ENCODE results near the gene C6orf132.

Gene C6orf132

GRCh38 chr6:42105709-42106108, 36.7 kb downstream of the C6orf132 start:
- H3K27me3 ChIP-seq (ENCODE audit: control insufficient read depth, insufficient read depth, low read length), result no peaks in the 10 kb centered on the region
- no peaks in the 10 kb centered on the region; the same call in 1 of the 2 replicates for H3K4me1 ChIP-seq (ENCODE audit: control insufficient read depth, insufficient read depth, low read length)
- no peak overlapping the region for H3K27ac ChIP-seq (ENCODE audit: low read length)
- DNase-seq (ENCODE audit: low read depth, low spot score), result no peak
- no peaks in the 10 kb centered on the region for H3K9me3 ChIP-seq (ENCODE audit: control insufficient read depth, insufficient read depth, low read length)
- WGBS (ENCODE audit: insufficient coverage, insufficient read length), result no CpG with 5 or more reads among the region's 1 CpG
- peaks cover 22% of the 10 kb centered on the region for H3K36me3 ChIP-seq (ENCODE audit: control insufficient read depth, insufficient read depth, low read length)
- no peak overlapping the region for H3K4me3 ChIP-seq (ENCODE audit: low read length)

GRCh38 chr6:42105156-42105648, 37.2 kb downstream of the C6orf132 start:
- Histone ChIP-seq H3K4me1 (ENCODE audit: control insufficient read depth, insufficient read depth, low read length) (no peaks in the 10 kb centered on the region; the same call in 1 of the 2 replicates), H3K27me3 (ENCODE audit: control insufficient read depth, insufficient read depth, low read length) (no peaks in the 10 kb centered on the region), H3K4me3 (ENCODE audit: low read length) (no peak overlapping the region), H3K36me3 (ENCODE audit: control insufficient read depth, insufficient read depth, low read length) (peaks cover 22% of the 10 kb centered on the region), H3K9me3 (ENCODE audit: control insufficient read depth, insufficient read depth, low read length) (no peaks in the 10 kb centered on the region), H3K27ac (ENCODE audit: low read length) (no peak overlapping the region)
- DNase-seq (ENCODE audit: low read depth, low spot score), result no peak
- WGBS (ENCODE audit: insufficient coverage, insufficient read length), result no CpG with 5 or more reads among the region's 17 CpGs

- no peak overlapping the region; the same call in 1 of the 2 replicates for H3K4me3 ChIP-seq (ENCODE audit: low read length)
- WGBS (ENCODE audit: insufficient coverage, insufficient read length), result no CpG with 5 or more reads among the region's 16 CpGs
- DNase-seq (ENCODE audit: low read depth, low spot score), result no peak
Measured at GRCh38 chr6:42104804-42105125, 37.7 kb downstream of the C6orf132 start.

GRCh38 chr6:42104095-42104803, 38.2 kb downstream of the C6orf132 start:
- H3K36me3 ChIP-seq (ENCODE audit: control insufficient read depth, insufficient read depth, low read length), result peaks cover 17% of the 10 kb centered on the region
- H3K4me1 ChIP-seq (ENCODE audit: control insufficient read depth, insufficient read depth, low read length), result no peaks in the 10 kb centered on the region; the same call in 1 of the 2 replicates
- peak; percentile 63 for DNase-seq (ENCODE audit: low read depth, low spot score)
- peak overlapping the region; percentile 15; the same call in 1 of the 2 replicates for H3K4me3 ChIP-seq (ENCODE audit: low read length)
- no peaks in the 10 kb centered on the region for H3K27me3 ChIP-seq (ENCODE audit: control insufficient read depth, insufficient read depth, low read length)
- H3K9me3 ChIP-seq (ENCODE audit: control insufficient read depth, insufficient read depth, low read length), result no peaks in the 10 kb centered on the region
- no peak overlapping the region for H3K27ac ChIP-seq (ENCODE audit: low read length)
- no CpG with 5 or more reads among the region's 66 CpGs for WGBS (ENCODE audit: insufficient coverage, insufficient read length)

More at GRCh38 chr6:42104804-42105125, 37.7 kb downstream of the C6orf132 start:
- Histone ChIP-seq H3K36me3 (ENCODE audit: control insufficient read depth, insufficient read depth, low read length) (peaks cover 19% of the 10 kb centered on the region), H3K27me3 (ENCODE audit: control insufficient read depth, insufficient read depth, low read length) (no peaks in the 10 kb centered on the region), H3K4me1 (ENCODE audit: control insufficient read depth, insufficient read depth, low read length) (no peaks in the 10 kb centered on the region; the same call in 1 of the 2 replicates), H3K27ac (ENCODE audit: low read length) (no peak overlapping the region), H3K9me3 (ENCODE audit: control insufficient read depth, insufficient read depth, low read length) (no peaks in the 10 kb centered on the region)

GRCh38 chr6:42103753-42104094, 38.7 kb downstream of the C6orf132 start:
- no peaks in the 10 kb centered on the region; the same call in 1 of the 2 replicates for H3K4me1 ChIP-seq (ENCODE audit: control insufficient read depth, insufficient read depth, low read length)

GRCh38 chr6:42103216-42103615, 39.2 kb downstream of the C6orf132 start:
- WGBS (ENCODE audit: insufficient coverage, insufficient read length), result no CpG with 5 or more reads among the region's 7 CpGs
- peaks cover 17% of the 10 kb centered on the region; the same call in 1 of the 2 replicates for H3K36me3 ChIP-seq (ENCODE audit: control insufficient read depth, insufficient read depth, low read length)
- no peaks in the 10 kb centered on the region for H3K27me3 ChIP-seq (ENCODE audit: control insufficient read depth, insufficient read depth, low read length)
- H3K4me1 ChIP-seq (ENCODE audit: control insufficient read depth, insufficient read depth, low read length), result no peaks in the 10 kb centered on the region; the same call in 1 of the 2 replicates
- H3K27ac ChIP-seq (ENCODE audit: low read length), result no peak overlapping the region
- DNase-seq (ENCODE audit: low read depth, low spot score), result no peak
- H3K9me3 ChIP-seq (ENCODE audit: control insufficient read depth, insufficient read depth, low read length), result no peaks in the 10 kb centered on the region
- H3K4me3 ChIP-seq (ENCODE audit: low read length), result no peak overlapping the region

More at GRCh38 chr6:42103753-42104094, 38.7 kb downstream of the C6orf132 start:
- Histone ChIP-seq H3K4me3 (ENCODE audit: low read length) (no peak overlapping the region), H3K9me3 (ENCODE audit: control insufficient read depth, insufficient read depth, low read length) (no peaks in the 10 kb centered on the region), H3K27ac (ENCODE audit: low read length) (no peak overlapping the region), H3K36me3 (ENCODE audit: control insufficient read depth, insufficient read depth, low read length) (peaks cover 17% of the 10 kb centered on the region), H3K27me3 (ENCODE audit: control insufficient read depth, insufficient read depth, low read length) (no peaks in the 10 kb centered on the region)
- no peak for DNase-seq (ENCODE audit: low read depth, low spot score)
- WGBS (ENCODE audit: insufficient coverage, insufficient read length), result no CpG with 5 or more reads among the region's 12 CpGs

GRCh38 chr6:42101186-42101657, 41.2 kb downstream of the C6orf132 start:
- no peaks in the 10 kb centered on the region; the same call in 1 of the 2 replicates for H3K27me3 ChIP-seq (ENCODE audit: control insufficient read depth, insufficient read depth, low read length)
- H3K4me1 ChIP-seq (ENCODE audit: control insufficient read depth, insufficient read depth, low read length), result no peaks in the 10 kb centered on the region; the same call in 1 of the 2 replicates
- WGBS (ENCODE audit: insufficient coverage, insufficient read length), result no CpG with 5 or more reads among the region's 8 CpGs
- H3K9me3 ChIP-seq (ENCODE audit: control insufficient read depth, insufficient read depth, low read length), result no peaks in the 10 kb centered on the region
- H3K36me3 ChIP-seq (ENCODE audit: control insufficient read depth, insufficient read depth, low read length), result peaks cover 17% of the 10 kb centered on the region; the same call in 1 of the 2 replicates
- H3K27ac ChIP-seq (ENCODE audit: low read length), result no peak overlapping the region
- H3K4me3 ChIP-seq (ENCODE audit: low read length), result no peak overlapping the region
- no peak for DNase-seq (ENCODE audit: low read depth, low spot score)

GRCh38 chr6:42100029-42100901, 42.2 kb downstream of the C6orf132 start:
- no peaks in the 10 kb centered on the region; the same call in 1 of the 2 replicates for H3K27me3 ChIP-seq (ENCODE audit: control insufficient read depth, insufficient read depth, low read length)
- H3K9me3 ChIP-seq (ENCODE audit: control insufficient read depth, insufficient read depth, low read length), result no peaks in the 10 kb centered on the region
- no peaks in the 10 kb centered on the region for H3K4me1 ChIP-seq (ENCODE audit: control insufficient read depth, insufficient read depth, low read length)
- H3K36me3 ChIP-seq (ENCODE audit: control insufficient read depth, insufficient read depth, low read length), result peaks cover 10% of the 10 kb centered on the region; the same call in 1 of the 2 replicates
- H3K27ac ChIP-seq (ENCODE audit: low read length), result no peak overlapping the region
- no peak for DNase-seq (ENCODE audit: low read depth, low spot score)
- H3K4me3 ChIP-seq (ENCODE audit: low read length), result no peak overlapping the region
- no CpG with 5 or more reads among the region's 14 CpGs for WGBS (ENCODE audit: insufficient coverage, insufficient read length)

- Histone ChIP-seq H3K27ac (ENCODE audit: low read length) (no peak overlapping the region), H3K36me3 (ENCODE audit: control insufficient read depth, insufficient read depth, low read length) (peaks cover 10% of the 10 kb centered on the region; the same call in 1 of the 2 replicates), H3K27me3 (ENCODE audit: control insufficient read depth, insufficient read depth, low read length) (no peaks in the 10 kb centered on the region; the same call in 1 of the 2 replicates), H3K9me3 (ENCODE audit: control insufficient read depth, insufficient read depth, low read length) (no peaks in the 10 kb centered on the region), H3K4me3 (ENCODE audit: low read length) (no peak overlapping the region), H3K4me1 (ENCODE audit: control insufficient read depth, insufficient read depth, low read length) (no peaks in the 10 kb centered on the region)
- WGBS (ENCODE audit: insufficient coverage, insufficient read length), result no CpG with 5 or more reads among the region's 13 CpGs
- DNase-seq (ENCODE audit: low read depth, low spot score), result no peak
Measured at GRCh38 chr6:42099340-42100028, 42.9 kb downstream of the C6orf132 start.

Data from iPS DF 6.9 (cell line).